HG03378 (cell line): Measurements from ENCODE around the gene CUL5.
"Not testable (repeated sequence)": the region's sequence is repeated elsewhere in the genome, so short reads cannot be mapped to it uniquely, and the experiment has no call there.

Experiments
- ATAC-seq: cut with Tn5 transposase; IDR thresholded peaks from one replicate; pipeline ENCODE4 v1.9.1; 2021; ENCODE audit warnings: mild to moderate bottlenecking, moderate library complexity; ENCODE audit not compliant: unreplicated experiment

Gene CUL5

DNA sequence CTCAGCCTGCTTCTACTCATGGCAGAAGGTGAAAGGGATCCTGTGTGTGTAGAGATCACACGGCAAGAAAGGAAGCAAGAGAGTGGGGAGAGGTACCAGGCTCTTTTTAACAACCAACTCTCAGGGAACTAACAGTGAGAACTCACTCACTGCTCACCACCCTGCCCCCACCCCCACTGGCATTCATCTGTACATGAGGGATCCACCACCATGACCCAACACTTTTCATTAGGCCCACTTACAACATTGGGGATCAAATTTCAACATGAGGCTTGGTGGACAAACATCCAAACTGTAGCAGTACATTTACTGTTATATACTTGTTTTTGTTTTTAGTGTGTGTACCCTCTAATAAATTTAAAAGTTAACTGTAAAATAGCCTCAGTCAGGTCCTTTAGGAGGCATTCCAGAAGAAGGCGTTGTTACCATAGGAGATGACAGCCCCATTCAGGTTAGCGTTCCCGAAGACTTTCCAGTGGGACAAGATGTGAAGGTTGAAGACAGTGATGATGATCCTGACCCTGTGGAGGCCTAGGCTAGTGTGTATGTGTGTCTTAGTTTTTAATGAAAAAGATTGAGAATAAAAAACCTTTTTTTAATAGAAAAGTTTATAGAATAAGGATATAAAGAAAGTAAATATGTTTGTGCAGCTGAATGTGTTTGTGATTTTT lies 11.3 kb downstream of the CUL5 start:
- ATAC-seq: no peak

DNA sequence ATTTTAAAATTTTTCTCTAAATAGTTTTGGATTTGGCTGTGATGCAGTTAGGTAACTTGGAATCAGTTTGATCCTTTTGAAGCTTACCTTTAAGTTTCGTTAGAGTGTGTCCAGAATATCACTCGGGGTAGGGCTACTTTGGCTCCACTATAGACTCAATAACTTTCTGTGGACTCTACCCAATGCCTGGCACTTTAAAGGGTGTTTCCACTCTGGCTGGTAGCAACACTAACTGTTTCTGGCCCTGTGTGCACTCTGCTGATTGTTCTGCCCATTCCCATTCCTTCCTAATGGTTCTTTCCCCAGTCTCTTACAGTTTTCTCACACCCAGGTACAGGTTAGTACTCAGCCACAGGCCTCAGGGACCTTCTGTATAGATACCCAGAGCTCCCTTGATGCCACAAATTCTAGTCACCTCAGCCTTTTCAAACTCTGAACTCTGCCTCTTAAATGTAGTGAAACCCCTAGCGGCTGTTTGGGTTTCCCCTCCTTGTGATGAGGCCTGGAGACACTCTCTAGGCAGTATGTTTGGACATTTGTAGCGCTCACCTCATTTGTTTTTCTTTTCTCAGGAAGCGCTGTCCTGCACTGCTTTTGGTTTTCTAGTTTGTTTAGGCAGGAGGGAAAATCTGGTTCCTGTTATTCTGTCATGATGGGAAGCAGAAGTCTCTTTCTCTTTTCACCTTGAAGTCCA lies 16.8 kb downstream of the CUL5 start:
- ATAC-seq: peak; percentile 96

DNA sequence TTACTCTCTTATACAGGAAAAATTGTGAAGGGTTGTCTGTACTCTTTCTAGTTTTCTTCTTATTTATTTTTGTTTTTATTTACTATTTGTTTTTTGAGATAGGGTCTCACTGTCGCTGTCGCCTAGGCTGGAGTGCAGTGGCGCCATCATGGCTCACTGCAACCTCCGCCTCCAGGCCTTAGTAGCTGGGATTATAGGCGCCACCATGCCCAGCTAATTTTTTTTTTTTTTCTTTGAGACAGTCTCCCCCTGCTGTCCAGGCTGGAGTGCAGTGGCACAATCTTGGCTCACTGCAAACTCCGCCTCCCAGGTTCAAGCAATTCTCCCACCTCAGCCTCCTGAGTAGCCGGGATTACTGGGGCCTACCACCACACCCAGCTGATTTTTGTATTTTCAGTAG lies 18.4 kb downstream of the CUL5 start:
- no peak for ATAC-seq

DNA sequence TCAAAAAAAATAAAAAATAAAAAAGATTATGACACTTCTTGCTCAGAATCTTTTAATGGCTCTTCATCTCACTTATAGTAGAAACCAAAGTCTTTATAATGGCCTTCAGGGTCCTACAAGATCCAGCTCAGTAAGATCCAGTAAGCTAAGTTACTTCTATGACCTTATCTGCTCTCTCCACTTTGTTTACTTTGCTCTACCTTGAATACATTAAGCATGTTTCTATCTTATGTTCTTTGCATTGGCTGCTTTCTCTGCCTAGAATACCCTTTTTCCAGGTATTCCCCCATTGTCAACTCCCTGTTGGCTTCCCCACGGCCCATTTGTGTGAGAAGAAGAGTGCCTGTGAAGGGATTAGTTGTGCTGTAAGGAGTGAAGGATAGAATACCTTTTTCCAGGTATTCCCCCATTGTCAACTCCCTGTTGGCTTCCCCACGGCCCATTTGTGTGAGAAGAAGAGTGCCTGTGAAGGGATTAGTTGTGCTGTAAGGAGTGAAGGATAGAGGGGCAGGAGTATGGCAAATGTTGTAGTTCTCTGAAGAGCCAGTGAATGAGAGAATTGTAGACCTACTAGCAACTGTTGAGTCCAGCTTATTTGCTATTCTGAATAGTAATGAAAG lies 20.2 kb downstream of the CUL5 start:
- ATAC-seq: not testable (repeated sequence)

DNA sequence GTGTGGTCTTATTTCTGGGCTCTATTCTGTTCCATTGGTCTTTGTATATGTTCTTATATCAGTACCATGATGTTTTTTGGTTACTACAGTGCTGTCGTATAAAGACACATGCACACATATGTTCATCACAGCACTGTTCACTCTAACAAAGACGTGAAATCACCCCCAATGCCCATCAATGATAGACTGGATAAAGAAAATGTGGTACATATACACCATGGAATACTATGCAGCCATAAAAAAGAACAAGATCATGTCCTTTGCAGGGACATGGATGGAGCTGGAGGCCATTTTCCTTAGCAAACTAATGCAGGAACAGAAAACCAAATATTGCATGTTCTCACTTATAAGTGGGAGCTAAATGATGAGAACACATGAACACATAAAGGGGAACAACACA lies 22.9 kb downstream of the CUL5 start:
- ATAC-seq: not testable (repeated sequence)

DNA sequence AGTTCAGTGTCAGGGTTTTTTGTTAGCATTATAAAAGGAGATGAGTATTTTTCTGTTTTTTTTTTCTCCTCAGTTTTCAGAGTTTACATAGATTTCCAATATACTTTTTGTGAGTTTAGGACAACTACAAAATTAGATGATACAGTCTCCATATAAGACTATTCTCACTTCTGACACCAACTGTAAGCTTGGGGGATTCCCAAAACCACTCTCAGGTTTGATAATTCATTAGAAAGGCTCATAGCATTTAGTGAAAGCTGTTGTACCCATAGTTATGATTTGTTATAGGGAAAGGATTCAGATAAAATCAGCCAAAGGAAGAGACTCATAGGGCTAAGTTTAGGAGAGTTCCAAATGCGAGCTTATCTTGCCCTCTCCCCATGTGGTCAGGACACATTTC lies 24.1 kb downstream of the CUL5 start:
- no peak for ATAC-seq

DNA sequence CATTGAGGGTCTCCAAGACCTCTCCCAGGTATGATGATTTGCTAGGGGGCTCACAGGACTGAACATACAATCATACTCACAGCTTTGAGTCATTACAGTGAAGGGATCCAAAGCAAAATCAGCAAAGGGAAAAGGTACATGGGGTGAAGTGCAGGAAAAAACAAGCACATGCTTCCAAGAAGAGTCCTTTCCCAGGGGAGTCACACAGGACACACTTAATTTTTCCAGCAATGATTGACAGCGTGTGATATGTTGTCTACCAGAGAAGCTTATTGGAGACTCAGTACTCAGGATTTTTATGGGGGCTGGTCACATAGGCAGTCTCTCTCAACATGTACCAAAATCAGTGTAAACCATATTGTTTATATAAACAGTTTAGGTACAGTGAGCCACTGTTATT lies 25.3 kb downstream of the CUL5 start:
- ATAC-seq: no peak

DNA sequence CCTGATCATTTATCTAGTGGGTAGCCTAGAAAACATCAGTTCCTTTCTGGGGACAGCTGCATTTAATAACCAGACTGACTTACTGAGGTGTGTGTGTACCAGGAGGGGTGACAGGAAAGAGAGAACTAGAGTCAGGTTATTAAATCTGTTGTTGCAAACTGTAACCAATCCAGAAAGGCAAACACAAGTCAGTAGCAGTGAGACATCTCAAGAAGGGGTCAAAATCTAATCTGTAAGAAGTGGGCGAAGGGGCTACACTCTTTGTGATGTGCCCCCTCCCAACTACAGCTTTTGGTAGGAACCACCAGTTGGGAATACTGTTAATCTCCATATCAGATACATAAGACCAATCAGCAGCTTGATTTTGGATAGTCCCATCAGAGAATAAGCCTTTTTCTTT lies 26.3 kb downstream of the CUL5 start:
- ATAC-seq: no peak

DNA sequence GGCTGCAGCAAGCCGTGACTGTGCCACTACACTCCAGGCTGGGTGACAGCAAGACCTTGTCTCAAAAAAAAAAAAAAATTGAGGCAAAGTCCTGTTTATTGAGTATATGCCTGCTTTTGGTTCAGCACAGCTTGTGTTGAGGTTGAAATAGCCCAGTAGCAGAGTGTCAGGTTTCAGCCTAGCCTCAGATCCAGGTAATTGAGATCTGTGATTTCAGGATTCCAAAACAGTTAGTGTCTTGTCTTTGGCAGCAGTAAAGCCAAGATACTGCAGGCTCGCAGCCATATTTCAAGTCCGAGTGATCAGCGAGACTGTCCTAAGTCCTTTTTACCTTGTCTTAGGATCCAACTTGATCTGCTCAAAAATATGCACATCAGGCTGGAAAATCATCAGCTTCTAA lies 27.0 kb downstream of the CUL5 start:
- no peak for ATAC-seq

DNA sequence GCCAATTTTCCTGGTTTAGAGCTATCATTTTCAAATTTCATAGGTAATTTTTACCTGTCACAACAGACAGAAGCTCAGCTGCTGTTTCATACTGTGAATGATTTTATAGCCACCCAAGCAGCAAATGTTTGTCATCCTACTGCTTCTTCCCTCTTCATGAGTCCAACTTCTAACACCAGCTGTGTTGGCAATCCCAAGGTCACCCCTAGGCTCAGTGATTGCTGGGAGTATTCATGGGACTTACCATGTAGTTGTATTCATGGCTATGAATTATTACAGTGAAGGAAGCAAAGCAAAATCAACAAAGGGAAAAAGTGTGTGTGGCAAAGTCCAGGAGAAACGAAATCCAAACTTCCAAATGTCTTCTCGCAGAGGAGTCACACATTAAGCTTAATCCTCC lies 28.5 kb downstream of the CUL5 start:
- ATAC-seq: no peak

DNA sequence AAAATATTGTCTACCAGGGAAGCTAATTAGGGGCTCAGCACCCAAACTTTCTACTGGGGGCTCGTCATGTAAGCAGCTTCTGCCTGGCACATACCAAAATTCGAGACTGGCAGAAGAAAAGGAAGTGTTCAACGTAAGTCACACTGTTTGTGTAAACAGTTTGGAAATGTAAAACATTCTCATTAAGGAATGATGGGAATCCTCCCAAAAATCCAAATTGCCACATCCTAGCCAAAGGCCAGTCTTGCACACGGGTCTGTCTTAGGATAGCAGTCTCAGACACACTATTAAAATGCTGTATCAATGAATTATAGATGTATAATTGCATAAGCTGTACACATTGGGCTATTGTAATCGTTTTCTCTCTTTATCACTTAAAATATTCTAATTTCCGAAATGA lies 28.9 kb downstream of the CUL5 start:
- ATAC-seq: no peak

DNA sequence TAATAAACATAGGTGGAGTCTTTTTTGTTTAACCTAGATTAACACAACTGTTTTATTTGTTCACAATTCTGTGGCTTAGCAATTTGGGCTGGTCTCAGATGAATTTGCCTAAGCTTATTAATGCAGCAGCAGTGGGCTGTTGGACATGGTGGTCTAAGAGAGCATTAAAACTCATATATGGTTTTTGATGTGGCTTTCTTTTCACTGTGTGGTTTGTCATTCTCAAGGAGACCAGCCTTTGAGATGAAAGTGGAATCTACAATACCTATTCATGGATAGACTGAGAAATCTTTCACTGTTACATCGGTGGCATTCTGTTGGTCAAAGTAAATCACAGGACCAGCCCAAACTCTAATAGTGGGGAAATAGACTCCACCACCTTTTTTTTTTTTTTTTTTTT lies 39.6 kb downstream of the CUL5 start:
- ATAC-seq: no peak

DNA sequence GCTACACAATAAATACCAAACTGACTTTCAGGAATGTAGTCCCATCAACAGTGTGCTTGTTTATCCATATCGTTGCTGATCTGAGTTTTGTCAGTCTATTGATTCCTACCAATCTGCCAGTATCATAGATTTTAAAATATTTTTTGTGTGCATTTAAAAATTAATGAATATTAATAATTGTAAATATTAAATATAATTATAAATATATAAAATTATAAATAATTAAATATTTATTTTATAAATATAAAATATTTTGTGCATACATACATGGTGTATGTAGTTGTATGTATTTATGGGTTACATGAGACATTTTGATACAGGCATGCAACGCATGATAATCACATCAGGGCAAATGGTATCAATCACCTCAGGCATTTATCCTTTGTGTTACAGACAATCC lies 53.6 kb downstream of the CUL5 start:
- ATAC-seq: no peak

DNA sequence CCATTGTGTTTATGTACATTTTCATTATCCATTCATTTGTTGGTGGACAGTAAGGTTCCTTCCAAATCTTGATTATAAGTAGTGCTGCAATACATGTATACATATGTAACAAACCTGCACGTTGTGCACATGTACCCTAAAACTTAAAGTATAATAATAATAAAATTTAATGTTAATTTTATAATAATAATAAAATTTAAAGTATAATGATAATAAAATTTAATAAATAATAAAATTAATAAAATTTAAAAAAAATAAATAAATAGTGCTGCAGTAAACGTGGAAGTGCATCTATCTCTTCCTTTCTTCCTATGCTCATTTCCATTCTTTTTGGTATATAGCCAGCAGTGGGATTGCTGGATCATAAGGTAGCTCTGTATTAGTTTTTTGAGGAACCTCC lies 54.7 kb downstream of the CUL5 start:
- ATAC-seq: no peak

DNA sequence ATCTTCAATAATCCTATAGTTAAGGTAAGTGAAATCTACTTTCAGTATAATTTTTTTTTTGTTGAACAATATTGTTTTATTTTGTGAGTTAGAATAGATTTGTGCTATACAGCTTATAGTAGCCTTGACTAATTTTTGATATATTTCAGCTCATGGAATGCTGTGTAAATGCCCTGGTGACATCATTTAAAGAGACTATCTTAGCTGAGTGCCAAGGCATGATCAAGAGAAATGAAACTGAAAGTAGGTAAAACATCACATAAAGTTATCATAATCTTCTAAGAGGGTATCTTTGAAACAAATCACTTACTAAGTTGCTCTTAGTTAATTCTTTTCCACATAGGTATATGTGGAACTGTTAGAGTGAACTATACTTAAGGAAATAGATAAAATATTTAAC lies 61.2 kb downstream of the CUL5 start:
- ATAC-seq: peak; percentile 68

DNA sequence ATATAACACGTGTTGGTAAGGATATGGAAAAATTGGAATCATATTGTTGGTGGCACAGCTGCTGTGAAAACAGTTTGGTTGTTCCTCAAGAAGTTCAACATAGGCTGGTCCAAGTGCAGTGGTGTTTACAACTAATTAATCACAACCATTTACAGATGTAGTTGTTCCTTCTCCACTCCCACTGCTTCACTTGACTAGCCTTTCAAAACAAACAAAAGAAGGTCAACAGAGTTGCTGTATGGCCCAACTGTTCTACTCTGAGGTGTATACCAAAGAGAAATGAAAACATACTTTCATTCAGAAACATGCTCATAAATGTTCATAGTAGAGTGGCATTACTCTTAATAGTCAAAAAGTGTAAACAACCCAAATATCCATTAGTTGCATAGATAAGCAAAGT lies 76.1 kb downstream of the CUL5 start:
- no peak for ATAC-seq

DNA sequence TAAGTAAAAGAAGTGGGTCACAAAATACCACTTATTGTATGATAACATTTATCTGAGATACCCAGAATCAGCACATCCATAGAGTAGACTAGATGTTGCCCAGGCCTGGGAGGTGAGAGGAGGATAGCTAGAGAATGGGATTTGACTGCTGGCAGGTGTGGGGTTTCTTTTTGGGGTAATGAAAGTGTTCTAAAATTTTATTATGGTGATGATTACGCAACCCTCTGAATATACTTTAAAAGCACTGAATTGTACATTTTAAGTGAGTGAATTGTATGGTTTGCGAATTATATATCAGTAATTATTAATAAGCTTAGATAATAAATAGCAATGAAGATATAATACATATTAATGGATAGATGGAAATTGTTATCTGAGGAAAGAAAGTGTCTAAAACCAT lies 77.0 kb downstream of the CUL5 start:
- no peak for ATAC-seq

DNA sequence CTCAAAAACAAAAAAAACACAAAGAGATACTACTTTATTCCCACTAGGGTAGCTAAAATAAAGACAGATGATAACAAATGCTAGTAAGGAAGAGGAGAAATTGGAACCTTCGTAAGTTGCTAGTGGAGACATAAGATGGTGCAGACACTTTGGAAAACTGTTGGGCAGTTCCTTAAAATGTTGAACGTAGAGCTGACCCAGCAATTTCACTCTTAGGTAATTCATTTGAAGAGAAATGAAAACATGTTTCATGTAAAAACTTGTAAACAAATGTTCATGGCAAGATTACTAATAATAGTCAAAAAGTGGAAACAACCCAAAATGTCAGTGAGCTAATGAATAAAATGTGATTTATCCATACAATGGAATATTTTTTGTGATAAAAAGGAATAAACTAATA lies 83.4 kb downstream of the CUL5 start:
- no peak for ATAC-seq

DNA sequence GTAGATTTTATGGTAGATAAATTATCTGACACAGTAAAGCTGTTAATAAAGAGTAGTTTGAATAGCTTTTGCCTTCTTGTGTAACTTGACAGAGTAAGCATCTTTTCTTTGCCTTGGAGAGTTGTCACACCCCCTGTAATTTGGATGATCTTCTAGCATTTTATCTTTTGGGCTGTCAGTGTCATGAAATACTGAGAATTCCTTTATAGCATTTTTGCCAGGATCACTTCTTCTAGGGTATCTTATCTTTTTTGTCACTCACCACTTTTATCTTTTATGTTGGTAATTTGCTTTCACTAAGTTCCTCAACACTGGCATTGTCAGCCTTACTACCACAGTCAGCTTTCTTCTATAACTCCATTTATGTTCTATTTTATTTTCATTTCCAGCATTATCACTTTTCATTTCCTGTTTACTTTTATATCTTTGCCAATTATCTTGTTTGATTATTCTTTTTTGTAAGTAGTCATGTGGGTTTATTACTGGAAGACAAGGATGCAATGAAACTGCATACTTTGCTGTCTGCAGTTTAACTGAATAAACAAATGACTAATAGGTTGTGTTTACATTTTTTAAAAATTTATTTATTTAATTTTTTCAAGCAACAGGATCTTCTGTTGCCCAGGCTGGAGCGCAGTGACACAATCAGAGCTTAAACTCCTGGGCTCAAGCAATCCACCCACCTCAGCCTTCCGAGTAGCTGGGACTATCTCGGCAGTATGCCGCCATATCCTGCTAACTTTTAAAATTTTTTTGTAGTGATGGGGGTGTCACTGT lies 84.6 kb downstream of the CUL5 start:
- ATAC-seq: no peak

DNA sequence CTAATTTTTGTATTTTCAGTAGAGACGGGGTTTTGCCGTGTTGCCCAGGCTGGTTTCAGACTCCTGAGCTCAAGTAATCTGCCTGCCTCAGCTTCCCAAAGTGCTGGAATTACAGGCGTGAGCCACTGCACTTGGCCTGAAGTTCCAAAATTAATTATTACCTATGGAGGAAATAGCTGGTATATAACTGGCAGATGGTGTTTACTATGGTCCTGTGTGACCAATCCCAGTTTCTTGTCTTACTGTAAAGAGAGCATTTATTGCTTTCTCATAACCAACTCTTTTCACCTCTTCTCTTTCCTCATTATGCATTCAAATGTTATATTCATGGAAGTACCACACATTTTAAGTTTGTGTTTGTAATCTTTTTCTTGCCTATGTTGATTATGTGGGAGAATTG lies 88.5 kb downstream of the CUL5 start:
- no peak for ATAC-seq

DNA sequence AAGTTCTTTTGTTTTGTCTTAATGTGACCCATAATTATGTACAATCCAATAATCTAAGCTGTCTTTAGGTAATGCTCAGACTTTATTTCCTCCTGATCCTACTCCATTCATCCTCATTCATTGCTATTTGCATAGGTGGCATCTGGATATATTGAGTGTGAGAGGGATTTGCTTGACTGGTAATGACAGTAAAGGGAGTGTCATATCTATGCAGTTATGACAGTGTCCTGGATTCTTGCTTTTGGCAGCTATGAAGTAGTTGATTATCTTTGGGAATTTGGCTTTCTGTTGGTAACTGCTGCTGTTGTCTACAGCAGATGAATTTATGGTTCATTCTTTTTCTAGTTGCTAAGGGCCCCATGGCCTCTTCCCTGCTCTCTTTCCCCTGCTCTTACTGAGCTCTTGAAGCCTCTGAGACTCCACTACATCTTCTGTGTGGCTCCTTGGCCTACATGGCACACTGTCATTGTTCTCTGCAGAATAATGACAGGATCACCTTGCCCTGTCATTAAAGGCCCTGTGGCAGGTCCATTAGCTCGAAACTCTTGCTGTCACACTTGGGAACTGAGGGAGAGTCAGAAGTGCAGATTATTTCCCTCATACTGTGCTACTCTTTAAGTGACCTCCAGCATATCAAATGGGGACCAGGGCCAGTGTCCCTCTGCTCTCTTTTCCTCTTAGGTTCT lies 92.5 kb downstream of the CUL5 start:
- no peak for ATAC-seq
